Heart right ventricle (tissue), 16 donors: ENCODE measurements around the gene PLCB3. TPM values are rescaled to one million over a fixed set of nuclear protein-coding genes. Genes with fewer than 3 reads are reported as not detected.

Source experiments
- ATAC-seq, 8 donors: fragments of 200-7000 bp; cut with Tn5 transposase; one replicate each; pipeline ENCODE4 v1.9.1; 2020; ENCODE audit warnings: mild to moderate bottlenecking in 8 of 8, moderate library complexity in 8 of 8, moderate number of reproducible peaks in 1 of 8
- DNase-seq, 2 donors: peaks; one replicate each; pipeline ENCODE4 v3.0.0-alpha.2; 2020
- H3K27ac ChIP-seq, 10 donors: fragments of 200-600 bp; sonication (generic) in 2 of 10; one replicate each; pipeline versions ENCODE4 v1.5.0 to v1.8.0; 2020 to 2022; ENCODE audit warnings: mild to moderate bottlenecking in 3 of 10
- H3K27me3 ChIP-seq, 7 donors: fragments of 200-600 bp; one replicate each; pipeline ENCODE4 v1.8.0; 2021 to 2022; ENCODE audit warnings: mild to moderate bottlenecking in 2 of 7
- H3K36me3 ChIP-seq, 9 donors: fragments of 200-600 bp; sonication (generic) in 1 of 9; one replicate each; pipeline versions ENCODE4 v1.5.0 to v1.8.0; 2020 to 2022; ENCODE audit warnings: mild to moderate bottlenecking in 2 of 9
- H3K4me1 ChIP-seq, 9 donors: fragments of 200-600 bp; sonication (generic) in 1 of 9; one replicate each; pipeline versions ENCODE4 v1.5.0 to v1.8.0; 2020 to 2022; ENCODE audit warnings: mild to moderate bottlenecking in 4 of 9
- H3K4me3 ChIP-seq, 10 donors: fragments of 200-600 bp; sonication (generic) in 2 of 10; one replicate each; pipeline versions ENCODE4 v1.5.0 to v1.8.0; 2020 to 2022; ENCODE audit warnings: mild to moderate bottlenecking in 7 of 10, moderate library complexity in 2 of 10
- H3K9me3 ChIP-seq, 11 donors: fragments of 200-600 bp in 10 of 11; sonication (generic) in 2 of 11; one replicate each; pipeline versions ENCODE4 v1.5.0 to v1.8.0; 2013 to 2022; ENCODE audit warnings: mild to moderate bottlenecking in 2 of 11, control low read depth in 1 of 11, moderate library complexity in 1 of 11
- WGBS, 2 donors: extraction: QIAGEN DNeasy Blood & Tissue Kit; methylation state at CpG; one replicate each; pipeline ENCODE4 v1.1.7; 2013; ENCODE audit warnings: inconsistent platforms in 1 of 2; 5-methylcytosine and 5-hydroxymethylcytosine counted together
- intact Hi-C, 10 donors: fragments of 100-400 bp; cut with DNase I; formaldehyde crosslinking; loops; one replicate each; pipeline versions ENCODE4 v1.11.1 to v1.14.2; 2022
- polyA plus RNA-seq, 2 donors: library from polyadenylated mRNA; stranded (reverse); fragments of 200-250 nt; gene quantifications; one replicate each; pipeline ENCODE4 v1.2.3, GENCODE V29; 2013
- total RNA-seq, 10 donors: library from RNA; stranded (reverse); fragmentation: NEBNext Ultra II Directional in 3 of 10; extraction: Animal tissue kit (Norgen Biotek cat#: 25700) in 3 of 10; gene quantifications; one replicate each; pipeline versions ENCODE4 v1.2.1 to v1.2.4, GENCODE V29; 2021 to 2023
- TF ChIP-seq, protein P1 (sequence below), 9 donors: fragments of 200-600 bp; sonication (generic) in 2 of 9; IDR thresholded peaks; one replicate each; pipeline versions ENCODE4 v1.5.0 to v1.8.0; 2021 to 2022; ENCODE audit warnings: antibody characterized with exemption in 9 of 9, mild to moderate bottlenecking in 5 of 9, moderate library complexity in 1 of 9
- donor health status: Arrhythmogenic right ventricular cardiomyopathy.
- donor health status: ischemic (EF 13 %, LVEDD 7.1; RV severe dilation, severe dysfunction).
- donor health status: healthy with polysubstance abuse.
- donor health status: DM: no; HTN: yes; CAD: no.
- donor health status: DM: no; HTN: no; CAD: no.
- donor health status: ischemic (EF 25% LVEDD 6.9; RV normal size, moderate dysfunction).
- donor health status: ischemic (EF 25% LVEDD 5.7; RV mildly dilated, moderate dysfunction).
- donor health status: healthy.
- donor health status: DM: yes; HTN: yes; CAD: no.
- donor health status: Ischemic cardiomyopathy.
- donor health status: ischemic (EF 35%, LVEDD 5.7; RV mildly dilated, moderate dysfunction).
- donor health status: nonischemic (EF 11% LVEDD 7.7; RV severe dilation, severe dysfunction).
- donor health status: DM: yes; HTN: yes; CAD: no.
- donor health status: PGD.
- donor health status: ischemic (EF 29% LVEDD 5.4; RV normal size, mild dysfunction).
- donor health status: nonischemic (EF 23%, LVEDD 6.1; RV moderate dilation, normal function).

The PLCB3 gene
- total and polyA plus RNA-seq, 12 donors, result 5.8 to 13.3 (median 8.9) TPM

DNA sequence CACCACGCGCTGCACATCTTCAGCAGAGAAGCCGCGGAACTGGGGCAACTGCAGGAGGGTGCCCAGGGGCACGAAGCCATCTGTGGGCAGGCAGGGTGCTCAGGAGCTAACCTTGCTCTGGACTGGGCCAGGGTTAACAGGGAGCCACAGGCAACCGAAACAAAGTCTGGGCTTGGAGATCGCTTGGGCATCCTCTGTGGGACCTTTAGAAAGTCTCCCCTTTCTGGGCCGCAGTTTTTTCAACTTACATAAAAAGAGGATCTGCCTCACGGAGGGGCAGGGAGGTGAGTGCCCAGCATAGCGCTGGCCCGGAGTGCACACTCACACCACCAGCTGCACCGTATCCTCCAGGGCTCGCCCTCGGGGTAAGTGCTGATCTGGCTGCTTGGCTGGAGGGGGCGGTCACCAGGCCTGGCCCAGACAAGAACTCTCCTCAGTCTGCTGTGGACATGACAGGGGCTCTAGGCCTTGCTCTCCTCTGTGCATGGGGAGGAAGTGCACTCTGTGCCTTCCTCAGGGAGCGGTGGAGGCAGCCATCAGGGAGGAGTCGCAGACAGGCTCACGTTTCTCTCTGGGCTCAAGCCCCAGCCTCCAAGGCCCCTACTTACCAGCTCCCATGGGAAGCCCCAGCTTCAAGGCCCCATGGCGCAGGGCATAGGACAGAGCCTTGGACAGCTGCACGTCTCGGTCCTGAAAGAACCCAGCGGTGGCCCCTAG is 26.3 kb upstream of the PLCB3 start:
- peaks cover 16 to 56% (median 37%) of the 10 kb centered on the region in 9 donors for H3K4me1 ChIP-seq
- peaks cover 0 to 51% (median 0%) of the 10 kb centered on the region in 9 donors for H3K36me3 ChIP-seq
- no peaks in the 10 kb centered on the region for H3K9me3 ChIP-seq
- H3K27me3 ChIP-seq, result no peaks in the 10 kb centered on the region
- peak overlapping the region; percentile 64 to 95 (median 76) for H3K4me3 ChIP-seq
- TF ChIP-seq, protein P1, sequence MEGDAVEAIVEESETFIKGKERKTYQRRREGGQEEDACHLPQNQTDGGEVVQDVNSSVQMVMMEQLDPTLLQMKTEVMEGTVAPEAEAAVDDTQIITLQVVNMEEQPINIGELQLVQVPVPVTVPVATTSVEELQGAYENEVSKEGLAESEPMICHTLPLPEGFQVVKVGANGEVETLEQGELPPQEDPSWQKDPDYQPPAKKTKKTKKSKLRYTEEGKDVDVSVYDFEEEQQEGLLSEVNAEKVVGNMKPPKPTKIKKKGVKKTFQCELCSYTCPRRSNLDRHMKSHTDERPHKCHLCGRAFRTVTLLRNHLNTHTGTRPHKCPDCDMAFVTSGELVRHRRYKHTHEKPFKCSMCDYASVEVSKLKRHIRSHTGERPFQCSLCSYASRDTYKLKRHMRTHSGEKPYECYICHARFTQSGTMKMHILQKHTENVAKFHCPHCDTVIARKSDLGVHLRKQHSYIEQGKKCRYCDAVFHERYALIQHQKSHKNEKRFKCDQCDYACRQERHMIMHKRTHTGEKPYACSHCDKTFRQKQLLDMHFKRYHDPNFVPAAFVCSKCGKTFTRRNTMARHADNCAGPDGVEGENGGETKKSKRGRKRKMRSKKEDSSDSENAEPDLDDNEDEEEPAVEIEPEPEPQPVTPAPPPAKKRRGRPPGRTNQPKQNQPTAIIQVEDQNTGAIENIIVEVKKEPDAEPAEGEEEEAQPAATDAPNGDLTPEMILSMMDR (IDR thresholded peaks at IDR 0.05), result no peak
- peak overlapping the region in 9 of 10 donors; percentile 90 to 96 (median 96) for H3K27ac ChIP-seq
- WGBS, 2 donors, result 64 to 66% methylated on average over 22 of the region's 22 CpGs
- no peak for DNase-seq
- intact Hi-C loops, result loop anchor here in 1 of 10 donors (5.0 kb wide), 1 partner anchor 38 kb away; the partner anchor contains the start of gene STIP1
- ATAC-seq, result peak in 1 of 8 donors; percentile 0

DNA sequence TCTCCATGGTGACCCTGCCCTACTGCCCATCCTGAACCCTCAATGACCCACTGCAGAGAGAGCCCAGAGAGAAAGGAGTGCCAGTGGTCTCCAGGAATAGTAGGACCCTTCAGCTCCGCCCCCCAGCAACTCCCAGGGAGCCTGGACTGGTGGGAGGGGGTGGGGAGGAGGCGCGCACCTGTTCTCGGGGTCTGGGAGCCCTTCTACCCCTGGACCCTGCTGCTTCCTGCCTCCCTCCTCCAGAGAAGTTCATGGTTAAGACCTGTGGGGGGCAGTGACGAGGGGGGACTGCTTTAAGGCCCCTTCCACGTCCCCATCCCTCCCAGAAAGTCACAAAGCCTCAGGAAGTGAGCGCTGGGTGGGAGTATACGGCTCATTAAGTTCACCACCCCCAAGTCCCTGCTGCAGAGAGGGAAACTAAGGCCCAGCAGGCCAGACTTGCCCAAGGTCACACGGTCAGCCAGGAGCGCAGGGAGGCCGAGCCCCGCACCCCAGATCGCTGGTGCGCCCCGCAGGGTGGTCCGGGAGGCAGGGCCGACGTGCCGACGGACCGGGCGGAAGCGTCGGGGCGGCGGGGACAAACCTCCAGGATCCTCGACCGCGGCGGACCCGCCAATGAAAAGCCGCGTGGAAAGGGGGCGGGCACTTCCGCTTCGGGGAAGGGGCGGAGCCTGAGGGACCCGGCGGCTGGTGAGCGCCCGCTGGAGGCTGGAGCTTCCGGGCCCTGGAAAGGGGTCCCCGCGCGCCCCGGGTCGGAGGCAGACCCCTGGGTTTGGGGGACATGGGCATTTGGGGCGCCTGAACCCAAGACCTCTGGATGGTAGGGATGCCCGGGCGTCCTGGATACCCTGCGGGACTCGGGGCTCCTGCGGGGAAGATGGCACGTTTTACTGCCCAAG is 25.5 kb upstream of the PLCB3 start, which contains the start of the genes NUDT22 and TRPT1:
Gene NUDT22, plus strand, starts transcription at position 667 of the 899 bp plus-strand sequence. CDS start 379 bp downstream, outside the sequence.
Gene TRPT1, minus strand, starts transcription at position 579 of the 899 bp plus-strand sequence. Its CDS starts 326 bp downstream, at position 253.
- intact Hi-C loops, result loop anchor here in 2 of 10 donors (2.0 to 5.0 kb wide), 2 partner anchors 39 to 41 kb away; partner anchors contain the start of gene STIP1 (in 1 of the 2)

DNA sequence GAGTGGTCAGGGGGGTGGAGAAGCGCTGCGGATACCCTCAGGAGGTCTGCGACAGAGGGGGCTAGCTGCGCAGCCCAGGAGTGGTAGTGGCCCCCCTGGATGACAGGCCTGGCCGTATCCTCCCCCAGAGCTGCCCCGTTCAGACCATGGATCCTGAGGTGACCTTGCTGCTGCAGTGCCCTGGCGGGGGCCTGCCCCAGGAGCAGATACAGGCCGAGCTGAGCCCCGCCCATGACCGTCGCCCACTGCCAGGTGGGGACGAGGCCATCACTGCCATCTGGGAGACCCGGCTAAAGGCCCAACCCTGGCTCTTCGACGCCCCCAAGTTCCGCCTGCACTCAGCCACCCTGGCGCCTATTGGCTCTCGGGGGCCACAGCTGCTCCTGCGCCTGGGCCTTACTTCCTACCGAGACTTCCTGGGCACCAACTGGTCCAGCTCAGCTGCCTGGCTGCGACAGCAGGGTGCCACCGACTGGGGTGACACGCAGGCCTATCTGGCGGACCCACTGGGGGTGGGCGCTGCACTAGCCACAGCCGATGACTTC is 24.8 kb upstream of the PLCB3 start:
- peaks cover 16 to 65% (median 47%) of the 10 kb centered on the region in 9 donors for H3K4me1 ChIP-seq
- peak; percentile 26 to 64 (median 48) for ATAC-seq
- peak; percentile 60 to 67 for DNase-seq
- H3K27ac ChIP-seq, result peak overlapping the region; percentile 90 to 96 (median 95)
- no peaks in the 10 kb centered on the region for H3K9me3 ChIP-seq
- H3K27me3 ChIP-seq, result no peaks in the 10 kb centered on the region
- TF ChIP-seq, protein P1 (IDR thresholded peaks at IDR 0.05), result no peak
- peaks cover 0 to 36% (median 0%) of the 10 kb centered on the region in 9 donors for H3K36me3 ChIP-seq
- 13 to 14% methylated on average over 26 of the region's 26 CpGs for WGBS, 2 donors
- H3K4me3 ChIP-seq, result peak overlapping the region; percentile 64 to 95 (median 76)
- intact Hi-C loops, result loop anchor here in 2 of 10 donors (2.0 to 5.0 kb wide), 2 partner anchors 39 to 42 kb away; partner anchors contain the start of gene STIP1 (in 1 of the 2)

More for the DNA sequence above, 25.5 kb upstream of the PLCB3 start, which contains the start of the genes NUDT22 and TRPT1:
- TF ChIP-seq, protein P1 (IDR thresholded peaks at IDR 0.05), result peak in 2 of 9 donors; percentile 9 to 37
- Histone ChIP-seq H3K36me3 (peaks cover 0 to 43% (median 0%) of the 10 kb centered on the region in 9 donors), H3K27me3 (no peaks in the 10 kb centered on the region), H3K9me3 (no peaks in the 10 kb centered on the region), H3K4me3 (peak within 1 kb of the TSS; percentile 64 to 95 (median 76)), H3K4me1 (peaks cover 16 to 58% (median 40%) of the 10 kb centered on the region in 9 donors), H3K27ac (peak within 1 kb of the TSS; percentile 90 to 96 (median 95))
- DNase-seq, result peak; percentile 93 to 94
- peak; percentile 81 to 88 (median 85) for ATAC-seq
- 0 to 1% methylated on average over 53 to 54 of the region's 54 CpGs for WGBS, 2 donors
